HepG2 (cell line): ENCODE data around the gene FOSB. TPM values are rescaled to one million over a fixed set of nuclear protein-coding genes. Genes with fewer than 3 reads are reported as not detected.

Experiments
- ATAC-seq: fragments of 200-7000 bp; cut with Tn5 transposase; 3 replicates; pipeline ENCODE4 v1.9.1; 2020; ENCODE audit warnings: mild to moderate bottlenecking, moderate library complexity
- BruUV-seq: library from RNA; stranded (reverse); fragments of 400-500 nt; replicated peaks from 2 replicates; lab custom pipeline; 2021; lab: Mats Ljungman, UMichigan
- CTCF ChIA-PET: fragments of 300-600 bp; formaldehyde crosslinking; extraction: SDS; loops from one replicate; lab custom pipeline; 2021; ENCODE audit warnings: low total read pairs, inconsistent platforms, low intra/inter-chr PET ratio; lab: Yijun Ruan, JAX
- POLR2A ChIA-PET: fragments of 350-600 bp; sonication (Branson Sonifier 250); formaldehyde crosslinking; loops from one replicate; lab custom pipeline; 2020; ENCODE audit warnings: antibody characterized with exemption, inconsistent platforms; lab: Yijun Ruan, JAX
- DNase-seq: peaks from one replicate; pipeline ENCODE4 v3.0.0-alpha.2; 2015; ENCODE audit warnings: low spot score
- FAIRE-seq: peaks from 3 replicates; lab custom pipeline; 2011; peaks lifted over from hg19 to GRCh38; lab: Jason Lieb, UNC
- H2AFZ ChIP-seq: one replicate; pipeline ENCODE4 v1.6.1; 2011; ENCODE audit warnings: low read length, inconsistent platforms
- H3K27ac ChIP-seq: fragments of 300-600 bp; 3 replicates; pipeline ENCODE4 v1.8.0; 2011; ENCODE audit warnings: mixed run types, mild to moderate bottlenecking, mixed read lengths, low read length, inconsistent platforms; ENCODE audit not compliant: insufficient read depth; ENCODE audit errors: extremely low read length
- H3K27me3 ChIP-seq, 2 experiments: fragments of 200-600 bp in 1 of 2; 2 replicates in 1 of 2; 3 replicates in 1 of 2; pipeline versions ENCODE4 v1.6.0 to v1.8.0; 2011; ENCODE audit warnings: low read length in 2 of 2, mild to moderate bottlenecking in 2 of 2, moderate library complexity in 2 of 2, inconsistent platforms in 1 of 2; ENCODE audit not compliant: insufficient read depth in 2 of 2, control insufficient read depth in 1 of 2
- H3K36me3 ChIP-seq, 2 experiments: fragments of 200-600 bp in 1 of 2; replicated peaks in 1 of 2; 2 replicates in 1 of 2; 3 replicates in 1 of 2; pipeline versions ENCODE4 v1.5.1 to v1.8.0; 2011; ENCODE audit warnings: low read length in 2 of 2, inconsistent platforms in 1 of 2; ENCODE audit not compliant: insufficient read depth in 2 of 2, control insufficient read depth in 1 of 2
- H3K4me1 ChIP-seq: 2 replicates; pipeline ENCODE4 v1.5.1; 2012; ENCODE audit warnings: low read length, inconsistent platforms; ENCODE audit not compliant: insufficient read depth
- H3K4me2 ChIP-seq: 2 replicates; pipeline ENCODE4 v1.6.0; 2011; ENCODE audit warnings: low read depth, low read length, inconsistent platforms
- H3K4me3 ChIP-seq, 3 experiments: fragments of 200-600 bp in 1 of 3; sonication (generic), shearing (Covaris generic) in 1 of 3; replicated peaks in 1 of 3; 2 replicates each; pipeline ENCODE4 v1.5.1; 2011 to 2016; ENCODE audit warnings: low read length in 3 of 3, inconsistent platforms in 2 of 3, low read depth in 2 of 3, mild to moderate bottlenecking in 2 of 3, control low read depth in 1 of 3, mixed read lengths in 1 of 3; ENCODE audit not compliant: insufficient read depth in 1 of 3
- H3K79me2 ChIP-seq: one replicate; pipeline ENCODE4 v1.6.1; 2011; ENCODE audit warnings: low read length, inconsistent platforms; ENCODE audit not compliant: insufficient read depth
- H3K9ac ChIP-seq: 2 replicates; pipeline ENCODE4 v1.6.0; 2011; ENCODE audit warnings: mild to moderate bottlenecking, low read depth, low read length, inconsistent platforms; ENCODE audit not compliant: insufficient read depth
- H3K9me3 ChIP-seq: 2 replicates; pipeline ENCODE4 v1.5.1; 2012; ENCODE audit warnings: mild to moderate bottlenecking, low read length
- H4K20me1 ChIP-seq: 2 replicates; pipeline ENCODE4 v1.6.0; 2011; ENCODE audit warnings: inconsistent platforms, mild to moderate bottlenecking, low read length, moderate library complexity; ENCODE audit not compliant: insufficient read depth
- ATF7 ChIP-seq, 2 experiments: fragments of 450-650 bp in 1 of 2; sonication (generic) in 1 of 2; formaldehyde crosslinking in 1 of 2; IDR thresholded peaks; 2 replicates each; pipeline versions ENCODE4 v1.4.0 to v1.6.1; 2016 to 2020; ENCODE audit warnings: antibody characterized with exemption in 1 of 2, mild to moderate bottlenecking in 1 of 2, missing genetic modification reagents in 1 of 2
- CREB1 ChIP-seq, 2 experiments: fragments of 450-650 bp in 1 of 2; IDR thresholded peaks; 2 replicates each; pipeline ENCODE4 v1.6.1; 2016 to 2017; ENCODE audit warnings: control low read depth in 1 of 2, mild to moderate bottlenecking in 1 of 2, missing compliant biosample characterization in 1 of 2, missing genetic modification characterization in 1 of 2
- DBP ChIP-seq: sonication (generic); formaldehyde crosslinking; IDR thresholded peaks from 2 replicates; pipeline ENCODE4 v1.4.0; 2020; ENCODE audit warnings: missing genetic modification reagents; ENCODE audit errors: not compliant biosample characterization
- FOXM1 ChIP-seq: sonication (generic); formaldehyde crosslinking; IDR thresholded peaks from 2 replicates; pipeline ENCODE4 v1.5.0; 2020; ENCODE audit warnings: missing genetic modification reagents
- HOXA3 ChIP-seq: sonication (generic); formaldehyde crosslinking; IDR thresholded peaks from 2 replicates; pipeline ENCODE4 v1.5.0; 2020; ENCODE audit warnings: missing genetic modification reagents
- MAX ChIP-seq: IDR thresholded peaks from 2 replicates; pipeline ENCODE4 v1.6.1; 2012; ENCODE audit warnings: inconsistent platforms
- RFX3 ChIP-seq: IDR thresholded peaks from 2 replicates; pipeline ENCODE4 v1.6.1; 2016; ENCODE audit warnings: missing biosample characterization, missing genetic modification reagents
- TARDBP ChIP-seq: sonication (generic); formaldehyde crosslinking; IDR thresholded peaks from 2 replicates; pipeline ENCODE4 v1.8.0; 2022; ENCODE audit warnings: mild to moderate bottlenecking, missing genetic modification reagents
- ZBTB33 ChIP-seq: sonication (generic); formaldehyde crosslinking; IDR thresholded peaks from 2 replicates; pipeline ENCODE4 v1.4.0; 2020; ENCODE audit warnings: missing genetic modification reagents
- WGBS: methylation state at CpG from one replicate; pipeline ENCODE4 v1.1.6; 2017; ENCODE audit warnings: low lambda C conversion rate; 5-methylcytosine and 5-hydroxymethylcytosine counted together
- in situ Hi-C: cut with HindIII; loops from 2 replicates; pipeline ENCODE4 v1.10.0; 2017; ENCODE audit warnings: low pct_unique_long_range_greater_than_20kb; ENCODE audit not compliant: extremely low pct_ligation_motif_present
- intact Hi-C: fragments of 100-400 bp; cut with micrococcal nuclease; formaldehyde crosslinking; loops from one replicate; pipeline ENCODE4 v1.10.0; 2022; ENCODE audit not compliant: unreplicated experiment
- polyA plus RNA-seq, 8 experiments: library from polyadenylated mRNA; depleted of rRNA in 3 of 8; stranded (reverse) in 7 of 8; unstranded in 1 of 8; fragments of >200 nt; fragmentation: Illumina TruSeq in 4 of 8; extraction: Trizol in 4 of 8; gene quantifications; 2 replicates each; pipeline versions ENCODE4 v1.2.1 to v1.2.3, GENCODE V29; 2011 to 2016; ENCODE audit warnings: low read depth in 4 of 8, missing spikeins in 1 of 8, mixed read lengths in 1 of 8; ENCODE audit not compliant: insufficient read depth in 1 of 8
- total RNA-seq, 5 experiments: library from RNA; depleted of rRNA; stranded (reverse); fragments of >200 nt; fragmentation: Illumina TruSeq; extraction: Trizol; gene quantifications; 2 replicates each; pipeline ENCODE4 v1.2.3, GENCODE V29; 2016; ENCODE audit warnings: low read depth in 1 of 5

FOSB gene
- total and polyA plus RNA-seq, 2 of the 13 experiments (the other 11 are each of a cell fraction or from before 2014, with no cell fraction given), result 2.8 to 6.0 TPM

GRCh38 chr19:45499196-45500180 lies 31.7 kb downstream of the FOSB start (continued):
- peak; percentile 93 for TF ChIP-seq ZBTB33 (CRISPR knock-in tag)
- no peak for TF ChIP-seq DBP
- TF ChIP-seq TARDBP, result 0 out of 2 replicates have a peak, but pooled peaks have one; percentile 23
- TF ChIP-seq RFX3 (CRISPR knock-in tag), result no peak
- 0 out of 2 replicates have a peak, but pooled peaks have one; percentile 12 for TF ChIP-seq HOXA3 (CRISPR knock-in tag)
- TF ChIP-seq MAX, result peak; percentile 85

GRCh38 chr19:45500918-45501729 lies 33.3 kb downstream of the FOSB start:
- H3K27ac ChIP-seq, result no peak overlapping the region
- H3K79me2 ChIP-seq, result no peaks in the 10 kb centered on the region
- ChIA-PET POLR2A (no interaction called here), CTCF (no interaction called here)
- H3K4me2 ChIP-seq, result no peak overlapping the region
- no peaks in the 10 kb centered on the region for H3K36me3 ChIP-seq
- no peaks in the 10 kb centered on the region for H4K20me1 ChIP-seq
- H3K4me3 ChIP-seq, result no peak overlapping the region
- WGBS, result 54% methylated on average over 8 of the region's 8 CpGs
- peak; percentile 92 for TF ChIP-seq ATF7 (IDR thresholded peaks at IDR 0.05)
- TF ChIP-seq ATF7 (CRISPR knock-in tag; IDR thresholded peaks at IDR 0.05), result no peak
- TF ChIP-seq FOXM1, result no peak
- 0 out of 2 replicates have a peak, but pooled peaks have one; percentile 11 for TF ChIP-seq CREB1 (IDR thresholded peaks at IDR 0.05)
- TF ChIP-seq CREB1 (CRISPR knock-in tag; IDR thresholded peaks at IDR 0.05), result no peak
- no peaks in the 10 kb centered on the region; a peak in 1 of 5 replicates for H3K27me3 ChIP-seq
- in situ Hi-C loops, result no loop called here
- BruUV-seq, result no TSS peak
- H3K9ac ChIP-seq, result no peak overlapping the region
- H3K4me1 ChIP-seq, result peaks cover 52% of the 10 kb centered on the region
- intact Hi-C loops, result no loop called here
- ATAC-seq, result no peak
- H3K9me3 ChIP-seq, result no peaks in the 10 kb centered on the region
- no peak for FAIRE-seq
- no peak overlapping the region for H2AFZ ChIP-seq
- DNase-seq, result no peak
